DOHH2 (cell line): ENCODE measurements around the gene TMPRSS13.

Source experiments
- EZH2phosphoT487 ChIP-seq: fragments of 200-600 bp; sonication (generic); IDR thresholded peaks from 2 replicates; pipeline ENCODE4 v1.6.1; 2017; ENCODE audit warnings: borderline replicate concordance, mild to moderate bottlenecking, antibody characterized with exemption, low read length, moderate library complexity, mixed read lengths
- TF ChIP-seq, protein P1 (sequence below): fragments of 200-600 bp; sonication (generic); IDR thresholded peaks from one replicate; pipeline ENCODE4 v1.5.1; 2014; ENCODE audit warnings: antibody characterized with exemption, mild to moderate bottlenecking, low read depth, low read length; ENCODE audit not compliant: poor library complexity, severe bottlenecking

DNA sequence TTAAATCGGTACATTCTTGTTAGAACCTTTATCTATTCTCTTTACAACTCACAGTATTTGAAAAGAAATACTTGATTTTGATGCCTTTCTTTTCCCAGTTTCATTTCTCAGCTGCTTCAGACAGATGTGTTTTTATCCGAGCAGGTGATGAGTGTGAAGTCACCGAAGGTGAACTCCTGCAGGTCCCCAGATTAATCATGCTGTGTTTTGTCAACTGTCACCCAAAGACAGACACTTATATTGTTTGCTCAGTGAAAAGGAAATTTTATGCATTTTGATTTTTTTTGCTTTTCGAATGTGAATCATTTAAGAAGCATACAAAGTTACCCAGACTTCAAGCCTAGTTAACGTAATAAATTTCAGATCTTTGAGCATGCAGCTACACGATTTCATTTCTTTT, 7.8 kb upstream of the TMPRSS13 start:
- TF ChIP-seq, protein P1, sequence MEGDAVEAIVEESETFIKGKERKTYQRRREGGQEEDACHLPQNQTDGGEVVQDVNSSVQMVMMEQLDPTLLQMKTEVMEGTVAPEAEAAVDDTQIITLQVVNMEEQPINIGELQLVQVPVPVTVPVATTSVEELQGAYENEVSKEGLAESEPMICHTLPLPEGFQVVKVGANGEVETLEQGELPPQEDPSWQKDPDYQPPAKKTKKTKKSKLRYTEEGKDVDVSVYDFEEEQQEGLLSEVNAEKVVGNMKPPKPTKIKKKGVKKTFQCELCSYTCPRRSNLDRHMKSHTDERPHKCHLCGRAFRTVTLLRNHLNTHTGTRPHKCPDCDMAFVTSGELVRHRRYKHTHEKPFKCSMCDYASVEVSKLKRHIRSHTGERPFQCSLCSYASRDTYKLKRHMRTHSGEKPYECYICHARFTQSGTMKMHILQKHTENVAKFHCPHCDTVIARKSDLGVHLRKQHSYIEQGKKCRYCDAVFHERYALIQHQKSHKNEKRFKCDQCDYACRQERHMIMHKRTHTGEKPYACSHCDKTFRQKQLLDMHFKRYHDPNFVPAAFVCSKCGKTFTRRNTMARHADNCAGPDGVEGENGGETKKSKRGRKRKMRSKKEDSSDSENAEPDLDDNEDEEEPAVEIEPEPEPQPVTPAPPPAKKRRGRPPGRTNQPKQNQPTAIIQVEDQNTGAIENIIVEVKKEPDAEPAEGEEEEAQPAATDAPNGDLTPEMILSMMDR = no peak
- TF ChIP-seq EZH2phosphoT487 = no peak
